GM12801 (cell line): ENCODE results near the gene LRRC52.

Source experiments
- TF ChIP-seq, protein P1 (sequence below): IDR thresholded peaks from one replicate; pipeline ENCODE4 v1.5.1; 2011; ENCODE audit warnings: control low read depth; ENCODE audit not compliant: insufficient read length; ENCODE audit errors: extremely low read depth

The LRRC52 gene, protein sequence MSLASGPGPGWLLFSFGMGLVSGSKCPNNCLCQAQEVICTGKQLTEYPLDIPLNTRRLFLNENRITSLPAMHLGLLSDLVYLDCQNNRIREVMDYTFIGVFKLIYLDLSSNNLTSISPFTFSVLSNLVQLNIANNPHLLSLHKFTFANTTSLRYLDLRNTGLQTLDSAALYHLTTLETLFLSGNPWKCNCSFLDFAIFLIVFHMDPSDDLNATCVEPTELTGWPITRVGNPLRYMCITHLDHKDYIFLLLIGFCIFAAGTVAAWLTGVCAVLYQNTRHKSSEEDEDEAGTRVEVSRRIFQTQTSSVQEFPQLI

DNA sequence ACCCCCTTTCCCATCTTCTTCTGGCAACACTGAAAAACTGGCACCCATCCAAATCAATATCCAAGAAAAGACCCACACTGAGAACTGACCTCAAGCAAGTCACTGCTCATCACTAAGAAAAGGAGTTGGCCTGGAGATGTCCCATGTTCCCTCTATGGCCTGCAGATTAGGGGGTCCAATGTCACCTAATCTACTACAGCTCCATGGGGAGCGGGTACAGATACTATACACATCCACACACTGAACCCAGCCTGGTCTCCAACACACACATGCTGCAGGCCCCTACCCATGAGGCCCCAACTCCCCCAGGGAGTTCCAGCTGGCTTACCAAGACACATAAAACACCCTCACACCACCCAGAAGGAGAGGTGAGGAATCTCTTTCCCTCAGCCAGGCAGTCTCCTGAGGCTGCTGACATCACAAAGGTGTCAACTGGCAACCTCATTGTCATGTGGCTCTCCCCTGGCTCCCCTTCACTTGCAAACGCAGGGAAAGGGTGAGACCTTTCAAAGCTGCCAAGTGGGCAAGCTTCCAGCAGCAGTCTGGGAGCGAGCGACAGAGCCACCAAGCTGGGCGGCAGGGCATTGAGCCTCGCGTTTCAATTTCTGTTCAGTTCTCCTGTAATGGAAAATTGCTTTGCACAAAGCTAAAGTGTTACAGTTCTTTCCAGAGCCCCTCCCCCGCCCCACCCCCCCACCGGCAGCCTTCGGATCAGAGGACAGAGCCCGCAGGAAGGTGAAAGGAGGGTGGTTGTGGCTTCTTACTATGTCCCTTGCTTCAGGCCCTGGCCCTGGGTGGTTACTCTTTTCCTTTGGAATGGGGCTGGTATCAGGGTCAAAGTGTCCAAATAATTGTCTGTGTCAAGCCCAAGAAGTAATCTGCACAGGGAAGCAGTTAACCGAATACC lies at the start of gene LRRC52:
LRRC52 (plus strand) TSS at position 469 of the 907 bp plus-strand sequence; CDS start at position 766, 297 bp downstream.
- TF ChIP-seq, protein P1, sequence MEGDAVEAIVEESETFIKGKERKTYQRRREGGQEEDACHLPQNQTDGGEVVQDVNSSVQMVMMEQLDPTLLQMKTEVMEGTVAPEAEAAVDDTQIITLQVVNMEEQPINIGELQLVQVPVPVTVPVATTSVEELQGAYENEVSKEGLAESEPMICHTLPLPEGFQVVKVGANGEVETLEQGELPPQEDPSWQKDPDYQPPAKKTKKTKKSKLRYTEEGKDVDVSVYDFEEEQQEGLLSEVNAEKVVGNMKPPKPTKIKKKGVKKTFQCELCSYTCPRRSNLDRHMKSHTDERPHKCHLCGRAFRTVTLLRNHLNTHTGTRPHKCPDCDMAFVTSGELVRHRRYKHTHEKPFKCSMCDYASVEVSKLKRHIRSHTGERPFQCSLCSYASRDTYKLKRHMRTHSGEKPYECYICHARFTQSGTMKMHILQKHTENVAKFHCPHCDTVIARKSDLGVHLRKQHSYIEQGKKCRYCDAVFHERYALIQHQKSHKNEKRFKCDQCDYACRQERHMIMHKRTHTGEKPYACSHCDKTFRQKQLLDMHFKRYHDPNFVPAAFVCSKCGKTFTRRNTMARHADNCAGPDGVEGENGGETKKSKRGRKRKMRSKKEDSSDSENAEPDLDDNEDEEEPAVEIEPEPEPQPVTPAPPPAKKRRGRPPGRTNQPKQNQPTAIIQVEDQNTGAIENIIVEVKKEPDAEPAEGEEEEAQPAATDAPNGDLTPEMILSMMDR, result no peak

DNA sequence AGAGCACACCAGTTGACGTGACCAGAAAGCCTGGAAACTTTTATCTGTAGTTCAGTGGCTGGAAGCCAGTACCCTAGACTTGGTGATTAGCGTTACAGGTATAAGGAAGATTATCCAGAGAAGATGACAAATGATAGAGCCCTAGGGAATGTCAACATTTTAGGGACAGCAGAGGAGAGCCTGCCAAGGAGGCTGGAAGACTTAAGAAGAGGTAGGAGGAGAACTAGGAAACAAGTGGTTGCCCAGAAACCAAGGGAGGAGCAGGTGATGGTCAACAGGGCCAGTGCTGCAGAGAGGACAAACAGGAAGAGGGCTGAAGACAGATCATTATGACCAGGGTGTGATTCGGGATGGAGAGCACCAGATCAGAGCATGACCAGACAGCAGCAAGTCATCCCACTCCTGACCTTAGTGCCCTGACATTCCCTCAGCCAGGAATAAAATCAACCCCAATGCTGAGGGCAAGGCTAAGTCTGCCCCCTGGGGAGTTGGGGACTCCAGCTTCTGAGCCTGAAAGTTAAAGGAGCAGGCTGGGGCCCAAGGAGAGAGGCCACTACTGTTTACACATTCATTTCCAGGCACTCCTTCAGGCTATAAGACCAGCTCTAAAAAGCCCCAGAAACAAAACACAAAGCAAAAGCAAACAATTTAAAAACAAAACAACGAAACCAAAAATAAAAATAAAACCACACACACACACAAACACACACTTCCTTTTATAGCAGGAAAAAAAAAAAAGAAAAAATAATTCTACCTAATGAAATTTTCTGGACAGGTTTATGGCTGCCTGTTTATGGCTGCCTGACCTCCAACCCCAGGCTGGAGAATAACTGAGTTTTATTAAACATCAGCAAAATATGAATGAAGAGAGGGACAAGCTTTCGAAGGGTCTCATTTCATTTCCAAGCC lies 48.6 kb upstream of the LRRC52 start:
- TF ChIP-seq, protein P1, result no peak

DNA sequence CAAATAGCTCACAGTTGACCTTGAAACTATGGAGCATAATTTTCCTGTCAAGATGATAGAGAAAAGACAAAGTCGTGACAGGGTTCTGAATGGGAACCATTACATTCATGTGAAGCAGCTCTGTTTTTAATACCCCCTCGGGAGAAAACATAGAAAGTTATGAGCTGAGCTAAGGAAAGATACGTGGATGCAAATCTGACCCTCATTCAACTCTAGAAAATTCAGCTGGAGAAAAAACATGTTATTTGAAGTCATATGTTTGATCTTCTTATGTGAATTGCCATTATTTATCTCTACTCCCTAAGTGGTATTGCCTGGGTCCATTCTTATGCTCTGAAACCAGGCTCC lies 48.0 kb upstream of the LRRC52 start:
- TF ChIP-seq, protein P1, result no peak

DNA sequence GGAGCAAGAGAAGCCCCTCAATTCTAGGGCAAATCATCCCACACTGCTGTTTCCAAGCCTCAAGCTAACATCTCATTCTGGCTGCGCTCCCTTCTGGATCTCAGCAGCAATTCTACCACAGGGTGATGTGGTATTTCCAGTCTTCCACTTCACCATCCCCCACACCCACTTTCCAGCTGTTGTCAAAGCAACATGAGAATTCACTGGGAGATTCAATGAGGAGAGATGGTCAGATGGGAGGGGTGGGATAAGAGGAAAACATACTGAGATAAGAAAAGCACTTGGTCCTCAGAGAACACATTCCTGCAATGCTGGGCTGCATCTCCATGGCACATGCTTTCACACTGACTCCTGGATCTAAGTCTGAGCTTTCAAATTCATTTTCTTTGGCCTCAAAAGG lies 47.3 kb upstream of the LRRC52 start:
- TF ChIP-seq, protein P1, result no peak

DNA sequence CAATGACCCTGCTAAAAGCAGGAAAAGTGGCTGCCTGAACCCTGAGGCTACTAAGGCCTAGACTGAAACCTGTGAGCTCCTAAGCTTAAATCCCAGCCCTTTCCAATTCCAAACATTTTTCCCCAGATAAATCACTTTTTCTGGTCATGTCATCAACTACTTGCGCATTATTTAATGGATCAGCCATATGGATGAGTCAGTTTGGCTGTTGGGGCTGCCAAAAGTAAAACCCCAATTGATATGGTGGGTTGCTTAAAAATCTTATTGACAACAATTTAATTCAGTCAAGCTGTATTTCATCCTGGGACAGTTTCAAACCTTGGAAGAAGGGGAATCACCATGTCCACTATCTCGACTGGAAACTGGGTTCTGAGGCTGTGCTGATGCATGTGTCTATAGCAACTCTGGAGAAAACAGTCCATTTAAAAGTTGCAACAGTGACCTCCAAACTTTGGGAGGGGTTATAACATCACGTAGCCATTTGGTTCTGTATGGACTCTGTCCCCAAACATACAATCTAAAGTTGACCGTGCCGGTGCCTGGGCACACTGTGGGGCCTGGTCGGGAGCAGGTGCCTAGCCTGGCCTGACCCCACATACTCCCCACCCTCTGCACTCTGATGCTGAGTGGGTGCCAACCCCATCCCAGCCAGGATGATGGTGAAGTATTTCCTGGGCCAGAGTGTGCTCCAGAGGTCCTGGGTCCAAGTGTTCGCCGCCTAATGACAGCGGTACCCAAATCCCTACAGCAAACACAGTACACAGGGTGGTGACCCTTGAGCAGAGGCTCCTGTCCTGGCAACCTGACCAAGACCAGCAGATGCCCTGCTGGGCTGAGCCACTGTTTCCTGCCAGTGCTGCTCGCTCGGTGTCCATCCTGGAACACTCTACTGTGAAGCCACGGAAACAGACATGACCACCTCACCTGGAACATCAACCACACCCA lies 46.5 kb upstream of the LRRC52 start:
- TF ChIP-seq, protein P1, result no peak

DNA sequence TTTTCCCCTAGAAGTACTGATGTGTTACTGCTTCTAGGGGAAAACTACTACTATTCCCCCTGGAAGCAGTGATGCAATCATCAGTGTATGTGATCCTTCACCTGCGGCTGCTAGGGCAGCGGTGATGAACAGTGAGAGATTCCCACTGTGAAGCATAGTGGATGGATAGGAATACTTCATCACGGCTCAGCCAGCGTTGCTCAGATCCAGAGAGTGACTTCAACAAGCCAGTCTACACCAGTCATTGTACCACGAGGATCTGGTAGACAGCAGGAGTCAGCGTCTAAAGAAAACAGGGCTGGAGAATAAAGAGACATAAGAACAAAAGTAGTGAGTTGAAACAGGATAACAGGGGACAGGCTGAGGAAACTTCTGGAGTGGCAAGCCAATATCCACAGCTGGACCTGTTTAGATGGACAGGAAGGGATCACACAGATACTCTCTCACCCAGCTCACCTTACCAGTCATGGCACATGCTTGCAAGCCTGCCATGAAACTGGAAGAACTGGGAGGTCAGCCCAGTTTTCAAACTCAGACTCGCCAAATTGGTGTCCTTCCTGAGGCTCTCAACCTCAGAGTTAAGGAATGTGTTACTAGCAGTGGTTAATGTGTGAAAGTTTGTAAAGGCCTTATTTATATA lies 42.4 kb upstream of the LRRC52 start:
- TF ChIP-seq, protein P1, result no peak
